Endothelial cell of umbilical vein (primary cell): ENCODE measurements around the gene TMEM26. TPM values are rescaled to one million over a fixed set of nuclear protein-coding genes. Genes with fewer than 3 reads are reported as not detected.

Experiments used
- BruUV-seq: library from RNA; stranded (reverse); fragments of 400-500 nt; replicated peaks from 2 replicates; lab custom pipeline; 2021; lab: Mats Ljungman, UMichigan
- CTCF ChIA-PET: fragments of 300-600, 350-600 bp; sonication (Branson Sonifier 250); formaldehyde crosslinking; loops from one replicate; lab custom pipeline; 2021; ENCODE audit warnings: antibody characterized with exemption, inconsistent platforms; lab: Charles Lee
- POLR2A ChIA-PET: fragments of 300-600, 350-600 bp; sonication (Branson Sonifier 250); formaldehyde crosslinking; loops from one replicate; lab custom pipeline; 2021; ENCODE audit warnings: antibody characterized with exemption, inconsistent platforms; lab: Charles Lee
- DNase-seq: peaks from one replicate; pipeline ENCODE4 v3.0.0-alpha.2; 2011; ENCODE audit warnings: low read depth, low spot score
- FAIRE-seq: peaks from 2 replicates; lab custom pipeline; 2011; peaks lifted over from hg19 to GRCh38; lab: Jason Lieb, UNC
- H2AFZ ChIP-seq: 2 replicates; pipeline ENCODE4 v1.6.0; 2012; ENCODE audit warnings: low read depth, low read length, control low read depth, inconsistent platforms
- H3K27ac ChIP-seq: 2 replicates; pipeline ENCODE4 v1.5.1; 2011; ENCODE audit warnings: low read depth, mild to moderate bottlenecking, control low read depth, low read length, moderate library complexity; ENCODE audit not compliant: insufficient read depth
- H3K27me3 ChIP-seq, 2 experiments: 2 replicates each; pipeline versions ENCODE4 v1.6.0 to v1.6.1; 2011; ENCODE audit warnings: low read length in 2 of 2, mixed read lengths in 1 of 2; ENCODE audit not compliant: control insufficient read depth in 2 of 2, insufficient read depth in 2 of 2
- H3K36me3 ChIP-seq, 2 experiments: 2 replicates in 1 of 2; 3 replicates in 1 of 2; pipeline ENCODE4 v1.5.1; 2011; ENCODE audit warnings: low read length in 2 of 2, mild to moderate bottlenecking in 1 of 2, moderate library complexity in 1 of 2; ENCODE audit not compliant: control insufficient read depth in 2 of 2, insufficient read depth in 2 of 2; ENCODE audit errors: extremely low read depth in 1 of 2
- H3K4me1 ChIP-seq: 3 replicates; pipeline ENCODE4 v1.5.1; 2011; ENCODE audit warnings: mild to moderate bottlenecking, low read length; ENCODE audit not compliant: control insufficient read depth, insufficient read depth; ENCODE audit errors: extremely low read depth
- H3K4me2 ChIP-seq: 2 replicates; pipeline ENCODE4 v1.6.1; 2011; ENCODE audit warnings: low read length, control low read depth, mixed read lengths; ENCODE audit not compliant: insufficient read depth
- H3K4me3 ChIP-seq, 3 experiments: fragments of 200-600 bp in 1 of 3; sonication (generic), shearing (Covaris generic) in 1 of 3; replicated peaks in 1 of 3; 2 replicates each; pipeline ENCODE4 v1.5.1; 2011 to 2016; ENCODE audit warnings: control low read depth in 3 of 3, low read length in 3 of 3, mild to moderate bottlenecking in 2 of 3, inconsistent platforms in 1 of 3, low read depth in 1 of 3, moderate library complexity in 1 of 3; ENCODE audit not compliant: insufficient read depth in 1 of 3
- H3K79me2 ChIP-seq: 2 replicates; pipeline ENCODE4 v1.6.0; 2012; ENCODE audit warnings: low read length, inconsistent platforms; ENCODE audit not compliant: control insufficient read depth, insufficient read depth
- H3K9ac ChIP-seq: replicated peaks from 2 replicates; pipeline ENCODE3; 2011; ENCODE audit warnings: low read length, control low read depth; ENCODE audit not compliant: insufficient read depth; ENCODE audit errors: extremely low read depth
- H3K9me1 ChIP-seq: replicated peaks from 3 replicates; pipeline ENCODE4 v1.6.0; 2011; ENCODE audit warnings: mild to moderate bottlenecking, low read length; ENCODE audit not compliant: control insufficient read depth, insufficient read depth; ENCODE audit errors: extremely low read depth
- H3K9me3 ChIP-seq: replicated peaks from 2 replicates; pipeline ENCODE4 v1.5.1; 2012; ENCODE audit warnings: low read length, inconsistent platforms; ENCODE audit not compliant: control insufficient read depth, insufficient read depth
- H4K20me1 ChIP-seq: replicated peaks from 2 replicates; pipeline ENCODE3; 2011; ENCODE audit warnings: mild to moderate bottlenecking, low read length; ENCODE audit not compliant: control insufficient read depth, insufficient read depth; ENCODE audit errors: extremely low read depth
- CTCF ChIP-seq, 2 donors: IDR thresholded peaks; 1 replicate in 1 of 2; 2 replicates in 1 of 2; pipeline ENCODE4 v1.5.1; 2011; ENCODE audit warnings: low read length in 2 of 2, mild to moderate bottlenecking in 2 of 2, moderate library complexity in 2 of 2, control low read depth in 1 of 2, inconsistent platforms in 1 of 2, low read depth in 1 of 2; ENCODE audit not compliant: insufficient read depth in 1 of 2; ENCODE audit errors: extremely low read depth in 1 of 2
- EZH2 ChIP-seq: IDR thresholded peaks from 2 replicates; pipeline ENCODE4 v1.6.1; 2012; ENCODE audit warnings: borderline replicate concordance, low read depth, mild to moderate bottlenecking, moderate library complexity, low read length, inconsistent platforms; ENCODE audit not compliant: severe bottlenecking
- FOS ChIP-seq: IDR thresholded peaks from 2 replicates; pipeline ENCODE4 v1.6.1; 2011; ENCODE audit warnings: mild to moderate bottlenecking, low read length, moderate library complexity, borderline replicate concordance; ENCODE audit not compliant: insufficient read depth
- GATA2 ChIP-seq: IDR thresholded peaks from 2 replicates; pipeline ENCODE4 v1.7.0; 2011; ENCODE audit warnings: low read depth, mild to moderate bottlenecking, moderate library complexity, mixed read lengths, low read length; ENCODE audit not compliant: insufficient read length, insufficient read depth
- JUN ChIP-seq: IDR thresholded peaks from 2 replicates; pipeline ENCODE4 v1.6.1; 2011; ENCODE audit warnings: borderline replicate concordance, low read depth; ENCODE audit not compliant: insufficient read length, insufficient read depth
- MAX ChIP-seq: IDR thresholded peaks from 2 replicates; pipeline ENCODE4 v1.6.1; 2011; ENCODE audit not compliant: insufficient read depth, insufficient read length
- MYC ChIP-seq: IDR thresholded peaks from one replicate; pipeline ENCODE4 v1.6.1; 2011; ENCODE audit warnings: mild to moderate bottlenecking, low read depth, low read length
- POLR2A ChIP-seq: IDR thresholded peaks from 2 replicates; pipeline ENCODE4 v1.6.1; 2012; ENCODE audit warnings: low read depth, mild to moderate bottlenecking, control low read depth, low read length
- POLR2AphosphoS5 ChIP-seq: IDR thresholded peaks from 2 replicates; pipeline ENCODE4 v1.6.1; 2012; ENCODE audit warnings: low read depth, mild to moderate bottlenecking, control low read depth, low read length, moderate library complexity; ENCODE audit not compliant: insufficient read depth
- dilution Hi-C: fragments of 300-500 bp; cut with MboI; formaldehyde crosslinking; loops from one replicate; pipeline ENCODE4 v1.15.0; 2019; ENCODE audit warnings: low sequenced_read_pairs; ENCODE audit not compliant: extremely low pct_ligation_motif_present
- intact Hi-C: fragments of 100-400 bp; cut with micrococcal nuclease; formaldehyde crosslinking; loops from one replicate; pipeline ENCODE4 v1.10.0; 2022
- polyA plus RNA-seq, 4 experiments: library from polyadenylated mRNA; depleted of rRNA in 3 of 4; stranded (reverse) in 3 of 4; unstranded in 1 of 4; fragments of >200 nt; gene quantifications; 2 replicates each; pipeline versions ENCODE4 v1.2.1 to v1.2.3, GENCODE V29; 2011 to 2012; ENCODE audit warnings: missing spikeins in 1 of 4
- total RNA-seq: library from RNA; stranded (reverse); gene quantifications from 2 replicates; pipeline ENCODE4 v1.2.3, GENCODE V29; 2021

TMEM26 gene
- total and polyA plus RNA-seq, 2 donors (not counting 3 experiments of a cell fraction or from before 2014, with no cell fraction given), result 0.07 to 0.27 TPM

- intact Hi-C loops (loop anchor here (1.0 kb wide), 1 partner anchor 22 kb away; no protein-coding TSS in a partner anchor), dilution Hi-C loops (no loop called here)
- Histone ChIP-seq H4K20me1 (no peaks in the 10 kb centered on the region), H3K27ac (no peak overlapping the region), H3K27me3 (no peaks in the 10 kb centered on the region), H3K36me3 (no peaks in the 10 kb centered on the region), H3K9ac (no peak overlapping the region), H3K9me1 (no peaks in the 10 kb centered on the region), H3K9me3 (no peaks in the 10 kb centered on the region), H3K4me1 (peaks cover 13% of the 10 kb centered on the region), H2AFZ (no peak overlapping the region), H3K4me3 (no peak overlapping the region), H3K4me2 (no peak overlapping the region), H3K79me2 (no peaks in the 10 kb centered on the region)
- ChIA-PET POLR2A (no interaction called here), CTCF (no interaction called here)
- TF ChIP-seq MAX (no peak), JUN (no peak), EZH2 (no peak), MYC (no peak), POLR2A (no peak), CTCF (IDR thresholded peaks at IDR 0.05; ENCODE audit: extremely low read depth in 1 of 2, insufficient read depth in 1 of 2, low read depth in 1 of 2, low read length in 2 of 2) (no peak), GATA2 (no peak), POLR2AphosphoS5 (no peak), FOS (no peak)
- DNase-seq (no peak), FAIRE-seq (peak; percentile 69)
- no TSS peak for BruUV-seq
Measured at GRCh38 chr10:61465171-61465496, 12.0 kb upstream of the TMEM26 start.
